Activated CD4-positive, alpha-beta T cell treated with anti-CD3 and anti-CD28 coated beads, Interleukin-2, amount 50 U/mL, for 4 hours (primary cell): ENCODE measurements around the gene SYTL5.

Source experiments
- DNase-seq, 2 experiments: peaks; one replicate each; pipeline ENCODE4 v3.0.0-alpha.2; 2020

The SYTL5 gene

GRCh38 chrX:38028300-38028699, 21.9 kb downstream of the SYTL5 start:
- DNase-seq = no peak

GRCh38 chrX:38036466-38036865, 30.1 kb downstream of the SYTL5 start:
- no peak for DNase-seq

GRCh38 chrX:38038501-38038900, 32.1 kb downstream of the SYTL5 start:
- no peak for DNase-seq

- no peak for DNase-seq
Measured at GRCh38 chrX:38041237-38041636, 34.9 kb downstream of the SYTL5 start.

- DNase-seq = no peak
Measured at GRCh38 chrX:38044701-38045100, 38.3 kb downstream of the SYTL5 start.

GRCh38 chrX:38045538-38046096, 39.3 kb downstream of the SYTL5 start:
- no peak for DNase-seq

- no peak for DNase-seq
Measured at GRCh38 chrX:38048886-38049285, 42.5 kb downstream of the SYTL5 start.

GRCh38 chrX:38050806-38051205, 44.5 kb downstream of the SYTL5 start:
- no peak for DNase-seq

GRCh38 chrX:38052096-38052495, 45.7 kb downstream of the SYTL5 start:
- no peak for DNase-seq

GRCh38 chrX:38055170-38055847, 49.0 kb downstream of the SYTL5 start:
- no peak for DNase-seq

- DNase-seq = no peak
Measured at GRCh38 chrX:38060331-38060878, 54.1 kb downstream of the SYTL5 start.

- DNase-seq = no peak
Measured at GRCh38 chrX:38061335-38061734, 55.0 kb downstream of the SYTL5 start.

- DNase-seq = no peak
Measured at GRCh38 chrX:38066934-38067333, 60.6 kb downstream of the SYTL5 start.

- no peak for DNase-seq
Measured at GRCh38 chrX:38069273-38069672, 62.9 kb downstream of the SYTL5 start.

GRCh38 chrX:38069991-38070390, 63.6 kb downstream of the SYTL5 start:
- DNase-seq = no peak

- DNase-seq = no peak
Measured at GRCh38 chrX:38079463-38079862, 73.1 kb downstream of the SYTL5 start.

- DNase-seq = no peak
Measured at GRCh38 chrX:38080808-38081207, 74.5 kb downstream of the SYTL5 start.

- DNase-seq = no peak
Measured at GRCh38 chrX:38081909-38082308, 75.6 kb downstream of the SYTL5 start.

GRCh38 chrX:38082309-38082708, 76.0 kb downstream of the SYTL5 start:
- no peak for DNase-seq

- DNase-seq = no peak
Measured at GRCh38 chrX:38085813-38086212, 79.5 kb downstream of the SYTL5 start.

- DNase-seq = no peak
Measured at GRCh38 chrX:38086451-38087215, 80.3 kb downstream of the SYTL5 start.

- DNase-seq = no peak
Measured at GRCh38 chrX:38087594-38087993, 81.2 kb downstream of the SYTL5 start.

- no peak for DNase-seq
Measured at GRCh38 chrX:38089173-38089982, 83.0 kb downstream of the SYTL5 start.
